ENCODE measurements around the gene PTPRM.

- no peak for TF ChIP-seq CTCF (IDR thresholded peaks at IDR 0.05)
- TF ChIP-seq POLR2A (IDR thresholded peaks at IDR 0.05) = no peak
These were observed 30.0 kb upstream of the PTPRM start for GRCh38 chr18:7537145-7537544.
